ENCODE data around the gene DSG1. TPM values are rescaled to one million over a fixed set of nuclear protein-coding genes. Genes with fewer than 3 reads are reported as not detected.

Gene DSG1
- total RNA-seq, 4 donors from 2014 or later, result not detected

DNA sequence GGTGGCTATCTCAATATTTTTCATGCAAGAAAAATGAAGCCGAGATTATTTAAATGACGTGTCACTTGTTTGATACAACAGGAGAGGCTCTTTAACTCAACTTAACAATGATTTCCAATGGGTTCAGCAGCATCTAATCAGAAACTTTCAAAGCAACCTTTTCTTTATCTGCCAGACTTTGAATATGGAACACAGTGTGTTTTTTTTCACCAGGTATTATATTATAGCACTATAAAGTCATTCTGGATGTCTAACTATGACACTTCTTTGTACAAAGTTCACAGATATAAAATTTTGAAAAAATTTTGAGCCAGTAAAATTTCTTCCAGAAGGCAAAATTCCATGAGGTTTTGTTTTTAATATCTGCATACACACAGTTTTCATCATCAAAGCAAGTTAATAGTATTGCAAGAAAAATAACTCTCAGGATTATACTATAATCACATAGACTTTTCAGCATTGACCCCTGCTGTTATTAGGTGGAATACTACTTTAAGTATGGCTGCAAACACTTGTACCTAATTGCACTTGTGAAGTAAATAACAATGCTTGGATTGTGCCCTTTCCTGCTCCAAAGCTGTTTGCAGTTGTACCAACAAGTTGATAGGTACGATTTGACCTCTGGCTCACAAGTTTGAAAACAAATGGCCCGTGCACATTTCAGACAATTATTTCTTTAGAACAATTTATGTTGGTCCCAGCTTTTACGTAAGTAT lies 44.0 kb upstream of the DSG1 start:
- no peaks in the 10 kb centered on the region for H3K27me3 ChIP-seq
- H3K36me3 ChIP-seq, result no peaks in the 10 kb centered on the region
- H3K4me3 ChIP-seq, result no peak overlapping the region
- no peak for DNase-seq (ENCODE audit: extremely low spot score)
- 62% methylated on average over 5 of the region's 5 CpGs for WGBS
- H3K27ac ChIP-seq (replicated peaks in 1 of 4), result no peak overlapping the region
- intact Hi-C loops (cut with DNase I), result no loop called here
- H3K4me1 ChIP-seq, result peaks cover 0 to 8% (median 3%) of the 10 kb centered on the region in 4 donors
- no peaks in the 10 kb centered on the region for H3K9me3 ChIP-seq
- TF ChIP-seq, protein P1, sequence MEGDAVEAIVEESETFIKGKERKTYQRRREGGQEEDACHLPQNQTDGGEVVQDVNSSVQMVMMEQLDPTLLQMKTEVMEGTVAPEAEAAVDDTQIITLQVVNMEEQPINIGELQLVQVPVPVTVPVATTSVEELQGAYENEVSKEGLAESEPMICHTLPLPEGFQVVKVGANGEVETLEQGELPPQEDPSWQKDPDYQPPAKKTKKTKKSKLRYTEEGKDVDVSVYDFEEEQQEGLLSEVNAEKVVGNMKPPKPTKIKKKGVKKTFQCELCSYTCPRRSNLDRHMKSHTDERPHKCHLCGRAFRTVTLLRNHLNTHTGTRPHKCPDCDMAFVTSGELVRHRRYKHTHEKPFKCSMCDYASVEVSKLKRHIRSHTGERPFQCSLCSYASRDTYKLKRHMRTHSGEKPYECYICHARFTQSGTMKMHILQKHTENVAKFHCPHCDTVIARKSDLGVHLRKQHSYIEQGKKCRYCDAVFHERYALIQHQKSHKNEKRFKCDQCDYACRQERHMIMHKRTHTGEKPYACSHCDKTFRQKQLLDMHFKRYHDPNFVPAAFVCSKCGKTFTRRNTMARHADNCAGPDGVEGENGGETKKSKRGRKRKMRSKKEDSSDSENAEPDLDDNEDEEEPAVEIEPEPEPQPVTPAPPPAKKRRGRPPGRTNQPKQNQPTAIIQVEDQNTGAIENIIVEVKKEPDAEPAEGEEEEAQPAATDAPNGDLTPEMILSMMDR (IDR thresholded peaks at IDR 0.05), result no peak
- TF ChIP-seq POLR2AphosphoS5 (IDR thresholded peaks at IDR 0.05) (no peak), EP300 (IDR thresholded peaks at IDR 0.05) (no peak), POLR2A (IDR thresholded peaks at IDR 0.05; ENCODE audit: low read depth) (no peak)

GRCh38 chr18:31274931-31275330 lies 43.0 kb upstream of the DSG1 start:
- H3K4me3 ChIP-seq, result no peak overlapping the region
- no peaks in the 10 kb centered on the region for H3K9me3 ChIP-seq
- no peaks in the 10 kb centered on the region for H3K27me3 ChIP-seq
- H3K4me1 ChIP-seq, result peaks cover 0 to 8% (median 3%) of the 10 kb centered on the region in 4 donors
- intact Hi-C loops (cut with DNase I), result no loop called here
- peak overlapping the region in 2 of 4 donors; percentile 12 to 19 for H3K27ac ChIP-seq (replicated peaks in 1 of 4)
- TF ChIP-seq POLR2AphosphoS5 (IDR thresholded peaks at IDR 0.05), result no peak
- TF ChIP-seq POLR2A (IDR thresholded peaks at IDR 0.05; ENCODE audit: low read depth), result no peak
- TF ChIP-seq, protein P1 (IDR thresholded peaks at IDR 0.05), result no peak
- 37% methylated on average over 2 of the region's 2 CpGs for WGBS
- H3K36me3 ChIP-seq, result no peaks in the 10 kb centered on the region
- no peak for DNase-seq (ENCODE audit: extremely low spot score)

- WGBS, result 62% methylated on average over 3 of the region's 3 CpGs
- intact Hi-C loops (cut with DNase I), result no loop called here
- Histone ChIP-seq H3K36me3 (no peaks in the 10 kb centered on the region), H3K4me3 (no peak overlapping the region), H3K9me3 (no peaks in the 10 kb centered on the region), H3K4me1 (peaks cover 0 to 8% (median 3%) of the 10 kb centered on the region in 4 donors), H3K27ac (replicated peaks in 1 of 4) (no peak overlapping the region), H3K27me3 (no peaks in the 10 kb centered on the region)
- no peak for DNase-seq (ENCODE audit: extremely low spot score)
- TF ChIP-seq, protein P1 (IDR thresholded peaks at IDR 0.05), result no peak
- TF ChIP-seq POLR2A (IDR thresholded peaks at IDR 0.05; ENCODE audit: low read depth) (no peak), EP300 (IDR thresholded peaks at IDR 0.05) (no peak), POLR2AphosphoS5 (IDR thresholded peaks at IDR 0.05) (no peak)
These were observed 42.1 kb upstream of the DSG1 start for GRCh38 chr18:31275722-31276463.

DNA sequence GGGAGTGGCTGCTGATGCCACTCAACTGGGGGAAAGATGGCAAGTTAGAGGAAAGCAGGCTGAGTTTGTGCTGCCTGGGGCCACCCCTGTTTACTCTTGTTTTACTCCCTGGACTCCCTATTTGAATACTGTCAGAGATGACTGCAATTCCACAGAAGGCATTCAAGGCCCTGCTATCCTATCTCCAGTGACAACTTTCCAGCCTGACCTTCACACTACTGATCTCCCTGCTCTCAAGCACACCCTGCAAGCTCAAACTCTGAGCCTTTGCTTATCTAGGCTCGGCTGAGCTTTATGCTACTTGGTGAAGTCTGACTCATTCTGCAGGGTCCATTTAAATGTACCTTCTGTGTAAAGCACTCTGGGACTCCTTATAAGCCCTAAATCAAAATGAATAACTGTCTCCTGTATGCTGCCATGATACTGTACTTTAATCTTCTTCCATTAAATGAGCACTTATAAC lies 39.3 kb upstream of the DSG1 start:
- Histone ChIP-seq H3K4me3 (no peak overlapping the region), H3K4me1 (peaks cover 0 to 8% (median 3%) of the 10 kb centered on the region in 4 donors), H3K9me3 (no peaks in the 10 kb centered on the region), H3K27me3 (no peaks in the 10 kb centered on the region), H3K27ac (replicated peaks in 1 of 4) (no peak overlapping the region), H3K36me3 (no peaks in the 10 kb centered on the region)
- TF ChIP-seq POLR2A (IDR thresholded peaks at IDR 0.05; ENCODE audit: low read depth) (no peak), EP300 (IDR thresholded peaks at IDR 0.05) (no peak), POLR2AphosphoS5 (IDR thresholded peaks at IDR 0.05) (no peak)
- TF ChIP-seq, protein P1 (IDR thresholded peaks at IDR 0.05), result no peak
- intact Hi-C loops (cut with DNase I), result no loop called here
- 90% methylated on average over 1 of the region's 1 CpG for WGBS
- no peak for DNase-seq (ENCODE audit: extremely low spot score)

Data from esophagus muscularis mucosa (tissue), 4 donors.